Measurements from ENCODE around the gene KIF3B. TPM values are rescaled to one million over a fixed set of nuclear protein-coding genes. Genes with fewer than 3 reads are reported as not detected.

KIF3B gene
- total and polyA plus RNA-seq, 2 of the 13 experiments (the other 11 are each of a cell fraction or from before 2014, with no cell fraction given), result 23.6 to 28.8 TPM

GRCh38 chr20:32312718-32313424 is 35.4 kb downstream of the KIF3B start:
- Histone ChIP-seq H3K4me3 (replicated peaks in 1 of 3; ENCODE audit: insufficient read depth in 1 of 3, low read depth in 2 of 3, low read length in 3 of 3) (no peak overlapping the region), H3K79me2 (ENCODE audit: insufficient read depth, low read length) (no peaks in the 10 kb centered on the region), H3K27me3 (ENCODE audit: control insufficient read depth in 1 of 2, insufficient read depth in 2 of 2, low read length in 2 of 2) (no peaks in the 10 kb centered on the region), H3K4me2 (ENCODE audit: low read depth, low read length) (peak overlapping the region; percentile 5; the same call in 1 of the 2 replicates), H2AFZ (ENCODE audit: low read length) (no peak overlapping the region), H3K36me3 (replicated peaks in 1 of 2; ENCODE audit: control insufficient read depth in 1 of 2, insufficient read depth in 2 of 2, low read length in 2 of 2) (peaks cover 15 to 46% of the 10 kb centered on the region in 2 experiments), H3K9me3 (ENCODE audit: low read length) (no peaks in the 10 kb centered on the region), H4K20me1 (ENCODE audit: insufficient read depth, low read length) (no peaks in the 10 kb centered on the region), H3K27ac (ENCODE audit: extremely low read length, insufficient read depth, low read length) (peak overlapping the region; percentile 22), H3K4me1 (ENCODE audit: insufficient read depth, low read length) (peaks cover 36% of the 10 kb centered on the region), H3K9ac (ENCODE audit: insufficient read depth, low read depth, low read length) (no peak overlapping the region)
- in situ Hi-C loops (cut with HindIII; ENCODE audit: extremely low pct_ligation_motif_present, low pct_unique_long_range_greater_than_20kb) (no loop called here), intact Hi-C loops (cut with micrococcal nuclease; ENCODE audit: unreplicated experiment) (no loop called here)
- ATAC-seq, result peak; percentile 94
- 61% methylated on average over 3 of the region's 3 CpGs for WGBS (ENCODE audit: low lambda C conversion rate)
- DNase-seq (ENCODE audit: low spot score), result peak; percentile 71
- FAIRE-seq, result peak; percentile 70
- CTCF ChIA-PET (ENCODE audit: low intra/inter-chr PET ratio, low total read pairs), result no interaction called here
- BruUV-seq (replicated peaks), result no TSS peak
- POLR2A ChIA-PET, result interaction anchor here (0.9 to 1.8 kb wide), 3 partner anchors 11 to 23 kb away, joined by 3 to 24 read pairs (median 4); no protein-coding TSS in a partner anchor
- TF ChIP-seq NFKB2 (CRISPR knock-in tag; IDR thresholded peaks at IDR 0.05; ENCODE audit: borderline replicate concordance) (no peak), DNMT1 (CRISPR knock-in tag; IDR thresholded peaks at IDR 0.05) (no peak), ZNF446 (CRISPR knock-in tag; IDR thresholded peaks at IDR 0.05) (no peak), TEAD3 (CRISPR knock-in tag; optimal IDR thresholded peaks at IDR 0.05; ENCODE audit: borderline replicate concordance) (peak; percentile 69), ZNF451 (CRISPR knock-in tag; IDR thresholded peaks at IDR 0.05) (no peak), FOSL2 (CRISPR knock-in tag; IDR thresholded peaks at IDR 0.05) (0 out of 2 replicates have a peak, but pooled peaks have one; percentile 26), EHMT2 (IDR thresholded peaks at IDR 0.05; ENCODE audit: borderline replicate concordance, low read depth, low read length) (peak; percentile 90; the same call in 1 of the 2 replicates), ZNF383 (CRISPR knock-in tag; IDR thresholded peaks at IDR 0.05; ENCODE audit: borderline replicate concordance) (no peak), HMG20A (CRISPR knock-in tag; IDR thresholded peaks at IDR 0.05; ENCODE audit: borderline replicate concordance) (peak; percentile 49; the same call in 1 of the 2 replicates), HNRNPL (IDR thresholded peaks at IDR 0.05; ENCODE audit: low read depth, low read length) (no peak), MIER3 (CRISPR knock-in tag; IDR thresholded peaks at IDR 0.05; ENCODE audit: borderline replicate concordance) (no peak; the same call in 1 of the 2 replicates), ZNF558 (CRISPR knock-in tag; IDR thresholded peaks at IDR 0.05; ENCODE audit: borderline replicate concordance) (no peak), SUZ12 (IDR thresholded peaks at IDR 0.05; ENCODE audit: low read depth, low read length) (no peak), ZNF567 (CRISPR knock-in tag; IDR thresholded peaks at IDR 0.05; ENCODE audit: borderline replicate concordance) (no peak), EP300 (IDR thresholded peaks at IDR 0.05; ENCODE audit: low read depth in 2 of 2, low read length in 2 of 2) (peak in 1 of 2 experiments; percentile 36; a peak in 1 of 4 replicates), EP300 (CRISPR knock-in tag; IDR thresholded peaks at IDR 0.05; ENCODE audit: borderline replicate concordance) (no peak), SIX4 (CRISPR knock-in tag; IDR thresholded peaks at IDR 0.05) (no peak), ZNF576 (CRISPR knock-in tag; IDR thresholded peaks at IDR 0.05) (no peak), CBX1 (IDR thresholded peaks at IDR 0.05; ENCODE audit: low read depth) (no peak), RAD51 (IDR thresholded peaks at IDR 0.05; ENCODE audit: borderline replicate concordance) (no peak), SAP130 (CRISPR knock-in tag; IDR thresholded peaks at IDR 0.05; ENCODE audit: low read depth) (peak; percentile 40)
- TF ChIP-seq, protein P1, sequence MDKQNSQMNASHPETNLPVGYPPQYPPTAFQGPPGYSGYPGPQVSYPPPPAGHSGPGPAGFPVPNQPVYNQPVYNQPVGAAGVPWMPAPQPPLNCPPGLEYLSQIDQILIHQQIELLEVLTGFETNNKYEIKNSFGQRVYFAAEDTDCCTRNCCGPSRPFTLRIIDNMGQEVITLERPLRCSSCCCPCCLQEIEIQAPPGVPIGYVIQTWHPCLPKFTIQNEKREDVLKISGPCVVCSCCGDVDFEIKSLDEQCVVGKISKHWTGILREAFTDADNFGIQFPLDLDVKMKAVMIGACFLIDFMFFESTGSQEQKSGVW (CRISPR knock-in tag; IDR thresholded peaks at IDR 0.05; ENCODE audit: borderline replicate concordance), result no peak
- TF ChIP-seq, protein P2, sequence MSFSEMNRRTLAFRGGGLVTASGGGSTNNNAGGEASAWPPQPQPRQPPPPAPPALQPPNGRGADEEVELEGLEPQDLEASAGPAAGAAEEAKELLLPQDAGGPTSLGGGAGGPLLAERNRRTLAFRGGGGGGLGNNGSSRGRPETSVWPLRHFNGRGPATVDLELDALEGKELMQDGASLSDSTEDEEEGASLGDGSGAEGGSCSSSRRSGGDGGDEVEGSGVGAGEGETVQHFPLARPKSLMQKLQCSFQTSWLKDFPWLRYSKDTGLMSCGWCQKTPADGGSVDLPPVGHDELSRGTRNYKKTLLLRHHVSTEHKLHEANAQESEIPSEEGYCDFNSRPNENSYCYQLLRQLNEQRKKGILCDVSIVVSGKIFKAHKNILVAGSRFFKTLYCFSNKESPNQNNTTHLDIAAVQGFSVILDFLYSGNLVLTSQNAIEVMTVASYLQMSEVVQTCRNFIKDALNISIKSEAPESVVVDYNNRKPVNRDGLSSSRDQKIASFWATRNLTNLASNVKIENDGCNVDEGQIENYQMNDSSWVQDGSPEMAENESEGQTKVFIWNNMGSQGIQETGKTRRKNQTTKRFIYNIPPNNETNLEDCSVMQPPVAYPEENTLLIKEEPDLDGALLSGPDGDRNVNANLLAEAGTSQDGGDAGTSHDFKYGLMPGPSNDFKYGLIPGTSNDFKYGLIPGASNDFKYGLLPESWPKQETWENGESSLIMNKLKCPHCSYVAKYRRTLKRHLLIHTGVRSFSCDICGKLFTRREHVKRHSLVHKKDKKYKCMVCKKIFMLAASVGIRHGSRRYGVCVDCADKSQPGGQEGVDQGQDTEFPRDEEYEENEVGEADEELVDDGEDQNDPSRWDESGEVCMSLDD (CRISPR knock-in tag; IDR thresholded peaks at IDR 0.05; ENCODE audit: borderline replicate concordance), result no peak
